ENCODE results near the gene FXYD5. TPM values are rescaled to one million over a fixed set of nuclear protein-coding genes. Genes with fewer than 3 reads are reported as not detected.

Gene FXYD5
- total and polyA plus RNA-seq, 9 of the 15 experiments (the other 6 are each of a cell fraction or from before 2014, with no cell fraction given), result 104 to 537 (median 174) TPM

GRCh38 chr19:35165200-35166058, 10.9 kb downstream of the FXYD5 start (continued):
- TF ChIP-seq VEZF1 (CRISPR knock-in tag; IDR thresholded peaks at IDR 0.05) (peak; percentile 24; the same call in 1 of the 2 replicates), BRF1 (IDR thresholded peaks at IDR 0.05; ENCODE audit: borderline replicate concordance, extremely low read depth, insufficient read length) (no peak), TEAD2 (tag; IDR thresholded peaks at IDR 0.05) (peak; percentile 54; the same call in 1 of the 2 replicates), HDAC8 (tag; IDR thresholded peaks at IDR 0.05) (peak; percentile 82; the same call in 1 of the 2 replicates), SMARCA5 (IDR thresholded peaks at IDR 0.05) (peak; percentile 94), OTX1 (CRISPR knock-in tag; IDR thresholded peaks at IDR 0.05) (peak; percentile 79; the same call in 1 of the 2 replicates), ZNF668 (CRISPR knock-in tag; IDR thresholded peaks at IDR 0.05) (peak; percentile 96), DDX20 (tag; IDR thresholded peaks at IDR 0.05; ENCODE audit: low read depth) (peak; percentile 89), ZNF133 (CRISPR knock-in tag; IDR thresholded peaks at IDR 0.05) (0 out of 2 replicates have a peak, but pooled peaks have one; percentile 72), TARDBP (IDR thresholded peaks at IDR 0.05) (no peak), ZNF174 (CRISPR knock-in tag; IDR thresholded peaks at IDR 0.05) (peak; percentile 56; the same call in 1 of the 2 replicates), TFE3 (CRISPR knock-in tag; IDR thresholded peaks at IDR 0.05) (peak; percentile 8; the same call in 1 of the 2 replicates), ZBTB2 (IDR thresholded peaks at IDR 0.05) (peak; percentile 38; the same call in 1 of the 2 replicates), RNF219 (CRISPR knock-in tag; IDR thresholded peaks at IDR 0.05) (peak; percentile 74; the same call in 1 of the 2 replicates), SMAD3 (CRISPR knock-in tag; conservative IDR thresholded peaks at IDR 0.05) (peak; percentile 66; the same call in 1 of the 2 replicates), UBTF (IDR thresholded peaks at IDR 0.05; ENCODE audit: borderline replicate concordance in 1 of 2, low read depth in 2 of 2, low read length in 2 of 2) (no peak), RHOXF2B (CRISPR knock-in tag; conservative IDR thresholded peaks at IDR 0.05) (0 out of 2 replicates have a peak, but pooled peaks have one; percentile 25), PTBP1 (IDR thresholded peaks at IDR 0.05; ENCODE audit: low read depth, low read length) (0 out of 2 replicates have a peak, but pooled peaks have one; percentile 35)
